RWPE1 (cell line): ENCODE data around the gene SLC6A16.

Experiments used
- CTCF ChIA-PET: fragments of 350-600 bp; sonication (Branson Sonifier 250); formaldehyde crosslinking; extraction: SDS; loops from one replicate; lab custom pipeline; 2021; lab: Yijun Ruan, JAX
- POLR2A ChIA-PET: fragments of 400-600 bp; formaldehyde crosslinking; extraction: SDS; loops from one replicate; lab custom pipeline; 2020; ENCODE audit warnings: antibody characterized with exemption; ENCODE audit not compliant: low non-redundant PET; lab: Yijun Ruan, JAX
- DNase-seq: peaks from one replicate; pipeline ENCODE4 v3.0.0; 2012; ENCODE audit warnings: low spot score
- H3K27ac ChIP-seq: fragments of 450-650 bp; 2 replicates; pipeline ENCODE4 v1.5.1; 2017
- CTCF ChIP-seq: fragments of 450-650 bp; conservative IDR thresholded peaks from 2 replicates; pipeline ENCODE4 v1.5.1; 2017; ENCODE audit warnings: low read depth, mild to moderate bottlenecking

Gene SLC6A16

GRCh38 chr19:49243129-49243528 is 81.9 kb downstream of the SLC6A16 start:
- TF ChIP-seq CTCF = no peak
- no peak for DNase-seq
- no peak overlapping the region for H3K27ac ChIP-seq
- ChIA-PET CTCF (interaction anchor here (0.6 to 0.7 kb wide), 2 partner anchors 35 to 58 kb away, joined by 3 to 4 read pairs; no protein-coding TSS in a partner anchor), POLR2A (no interaction called here)

GRCh38 chr19:49241769-49242168 is 83.2 kb downstream of the SLC6A16 start:
- H3K27ac ChIP-seq = no peak overlapping the region
- CTCF ChIA-PET = interaction anchor here (1.1 kb wide), 1 partner anchor 16 kb away, joined by 5 read pairs; no protein-coding TSS in a partner anchor
- DNase-seq = no peak
- no peak for TF ChIP-seq CTCF
- POLR2A ChIA-PET = no interaction called here
